Measurements from ENCODE around the gene KIAA0319L. TPM values are rescaled to one million over a fixed set of nuclear protein-coding genes. Genes with fewer than 3 reads are reported as not detected.

KIAA0319L gene
- polyA plus RNA-seq, 3 donors from 2014 or later, result 11.1 to 31.8 (median 19.1) TPM

DNA sequence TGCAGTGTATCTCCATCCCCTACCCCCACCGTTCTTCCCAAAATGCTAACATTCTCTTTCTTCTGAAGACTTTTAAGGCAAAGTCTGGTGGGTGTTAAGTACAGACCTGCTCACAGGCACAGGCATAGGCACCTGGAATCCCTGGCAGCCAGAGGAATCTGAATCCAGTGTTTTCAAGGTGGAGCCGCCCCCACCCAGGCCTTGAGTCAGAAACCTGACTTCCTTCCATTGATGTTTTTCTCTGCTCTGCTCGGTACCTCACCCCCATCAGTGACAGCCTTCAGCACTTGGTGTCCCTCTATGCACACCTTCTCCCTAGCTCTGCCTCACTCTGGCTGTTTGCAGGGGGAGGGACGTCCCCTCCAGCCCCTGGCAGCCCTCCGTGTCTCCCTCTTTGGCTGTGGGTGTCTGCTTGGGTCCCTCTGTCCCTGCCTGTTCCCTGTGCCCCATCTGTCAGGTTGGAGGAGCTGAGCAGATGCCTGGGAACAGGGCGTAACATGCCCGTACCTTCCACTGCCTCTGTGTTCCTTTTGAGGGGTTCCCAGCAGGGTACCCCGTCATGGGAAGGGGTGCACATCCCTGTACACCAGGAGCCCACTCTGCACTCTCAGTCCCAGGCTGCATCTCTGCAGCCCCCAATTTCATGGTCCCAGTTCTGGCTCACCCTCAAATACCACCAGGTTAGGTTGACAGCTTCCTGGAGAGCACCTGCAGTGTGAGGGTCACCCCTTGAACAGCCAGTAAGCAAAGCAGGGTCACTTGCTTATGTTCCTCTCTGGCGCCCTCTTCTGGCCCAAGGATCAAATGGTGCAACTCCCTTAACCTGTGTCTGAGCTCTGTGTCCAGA lies 7.1 kb upstream of the KIAA0319L start:
- peaks cover 0 to 10% (median 4%) of the 10 kb centered on the region in 3 donors for H3K36me3 Mint-ChIP-seq
- peaks cover 20 to 26% of the 10 kb centered on the region in 2 donors for H3K4me1 Mint-ChIP-seq
- H3K4me3 Mint-ChIP-seq, result no peak overlapping the region
- H3K27me3 Mint-ChIP-seq (ENCODE audit: low read depth in 3 of 3), result no peaks in the 10 kb centered on the region
- H3K27ac Mint-ChIP-seq, result peak overlapping the region in 4 of 6 donors; percentile 34 to 69 (median 38)
- peak; percentile 67 to 74 (median 67) for DNase-seq
- H3K9me3 Mint-ChIP-seq, result no peaks in the 10 kb centered on the region

GRCh38 chr1:35563166-35563565 lies 6.0 kb upstream of the KIAA0319L start:
- Mint-ChIP-seq H3K4me3 (no peak overlapping the region), H3K27ac (no peak overlapping the region), H3K9me3 (no peaks in the 10 kb centered on the region), H3K4me1 (peaks cover 17 to 21% of the 10 kb centered on the region in 2 donors), H3K27me3 (ENCODE audit: low read depth in 3 of 3) (peaks cover 0 to 1% (median 1%) of the 10 kb centered on the region in 3 donors), H3K36me3 (peaks cover 0 to 4% (median 0%) of the 10 kb centered on the region in 3 donors)
- DNase-seq, result no peak

GRCh38 chr1:35561972-35562680 lies 4.9 kb upstream of the KIAA0319L start:
- no peak overlapping the region for H3K4me3 Mint-ChIP-seq
- H3K9me3 Mint-ChIP-seq, result no peaks in the 10 kb centered on the region
- H3K27ac Mint-ChIP-seq, result peak overlapping the region in 2 of 6 donors; percentile 40 to 46
- DNase-seq, result no peak
- peaks cover 3 to 5% (median 5%) of the 10 kb centered on the region in 3 donors for H3K27me3 Mint-ChIP-seq (ENCODE audit: low read depth in 3 of 3)
- no peaks in the 10 kb centered on the region for H3K36me3 Mint-ChIP-seq
- peaks cover 20 to 25% of the 10 kb centered on the region in 2 donors for H3K4me1 Mint-ChIP-seq

DNA sequence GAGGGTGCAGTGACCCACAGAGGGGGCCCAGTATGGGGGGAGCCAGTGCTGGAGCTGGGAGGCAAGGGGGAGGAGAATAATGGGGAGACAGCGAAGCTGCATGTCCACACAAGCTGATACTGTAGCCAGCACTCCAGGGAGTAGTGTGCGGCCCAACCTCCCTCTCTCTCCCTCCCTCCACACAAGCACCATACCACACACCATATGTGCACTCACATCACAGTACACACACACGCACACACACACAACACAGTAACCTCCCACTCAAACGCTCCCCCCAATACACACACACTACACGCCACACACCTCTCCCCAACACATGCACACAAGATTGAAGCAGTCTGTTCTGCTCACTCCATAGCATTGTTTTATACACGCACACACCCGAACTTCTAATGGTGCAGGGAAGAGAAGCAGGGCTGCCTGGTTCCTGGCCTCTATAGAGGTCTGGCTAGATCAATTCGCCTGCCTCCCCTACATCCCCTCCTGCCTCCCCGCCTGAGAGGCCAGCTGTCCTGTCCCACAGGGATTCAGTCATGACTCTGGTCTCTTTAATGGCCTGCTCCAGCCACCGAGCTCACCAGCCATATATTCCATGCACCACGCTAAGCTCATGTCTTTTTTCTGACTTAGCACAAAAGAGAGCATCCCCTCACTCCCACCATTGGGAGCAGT lies 4.2 kb upstream of the KIAA0319L start:
- H3K9me3 Mint-ChIP-seq, result no peaks in the 10 kb centered on the region
- H3K36me3 Mint-ChIP-seq, result no peaks in the 10 kb centered on the region
- peaks cover 3 to 8% (median 5%) of the 10 kb centered on the region in 3 donors for H3K27me3 Mint-ChIP-seq (ENCODE audit: low read depth in 3 of 3)
- peak overlapping the region in 2 of 6 donors; percentile 13 to 51 for H3K27ac Mint-ChIP-seq
- peaks cover 23 to 30% of the 10 kb centered on the region in 2 donors for H3K4me1 Mint-ChIP-seq
- peak overlapping the region in 1 of 5 donors; percentile 18 for H3K4me3 Mint-ChIP-seq
- no peak for DNase-seq

- no peaks in the 10 kb centered on the region for H3K9me3 Mint-ChIP-seq
- no peak for DNase-seq
- peak overlapping the region in 1 of 5 donors; percentile 34 for H3K4me3 Mint-ChIP-seq
- H3K4me1 Mint-ChIP-seq, result peaks cover 32 to 39% of the 10 kb centered on the region in 2 donors
- H3K27me3 Mint-ChIP-seq (ENCODE audit: low read depth in 3 of 3), result peaks cover 3 to 8% (median 5%) of the 10 kb centered on the region in 3 donors
- H3K36me3 Mint-ChIP-seq, result no peaks in the 10 kb centered on the region
- H3K27ac Mint-ChIP-seq, result peak overlapping the region in 2 of 6 donors; percentile 30 to 69
Measured at GRCh38 chr1:35560256-35561225, 3.3 kb upstream of the KIAA0319L start.

DNA sequence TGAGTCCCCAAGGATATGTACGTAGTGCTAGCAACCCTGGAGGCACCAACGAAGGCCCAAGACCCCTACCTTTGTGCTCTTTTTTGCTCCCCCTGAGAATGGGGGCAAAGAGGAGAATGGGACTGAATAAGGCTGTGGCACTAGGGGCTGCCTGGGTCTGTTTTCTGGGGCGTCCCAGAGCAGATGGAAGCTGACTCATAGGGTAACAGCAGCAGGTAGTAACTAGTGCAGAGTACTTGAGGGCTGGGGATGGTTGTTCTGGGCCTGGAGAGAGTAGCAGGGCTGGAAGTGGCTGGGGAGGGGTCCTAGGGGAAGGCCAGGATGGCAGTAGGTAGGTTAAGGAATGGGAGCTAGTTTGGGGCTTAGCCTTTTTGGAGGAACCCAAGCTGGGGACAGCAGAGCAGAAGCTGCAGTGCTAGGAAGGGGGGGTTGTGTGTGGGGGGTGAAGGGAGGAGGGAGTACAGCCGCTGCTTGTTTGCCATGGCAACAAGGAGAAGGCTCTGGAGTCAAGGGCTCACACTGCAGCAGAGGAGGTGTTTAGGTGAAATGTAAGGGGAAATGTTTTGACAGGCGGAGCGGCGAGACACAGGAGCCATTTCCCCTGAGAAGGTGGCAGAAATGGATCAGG lies 2.2 kb upstream of the KIAA0319L start:
- Mint-ChIP-seq H3K36me3 (no peaks in the 10 kb centered on the region), H3K27me3 (ENCODE audit: low read depth in 3 of 3) (peaks cover 3 to 8% (median 5%) of the 10 kb centered on the region in 3 donors), H3K9me3 (no peaks in the 10 kb centered on the region), H3K4me1 (peaks cover 37 to 44% of the 10 kb centered on the region in 2 donors), H3K27ac (peak overlapping the region in 5 of 6 donors; percentile 10 to 79 (median 69)), H3K4me3 (peak overlapping the region in 4 of 5 donors; percentile 22 to 45 (median 31))
- no peak for DNase-seq

DNA sequence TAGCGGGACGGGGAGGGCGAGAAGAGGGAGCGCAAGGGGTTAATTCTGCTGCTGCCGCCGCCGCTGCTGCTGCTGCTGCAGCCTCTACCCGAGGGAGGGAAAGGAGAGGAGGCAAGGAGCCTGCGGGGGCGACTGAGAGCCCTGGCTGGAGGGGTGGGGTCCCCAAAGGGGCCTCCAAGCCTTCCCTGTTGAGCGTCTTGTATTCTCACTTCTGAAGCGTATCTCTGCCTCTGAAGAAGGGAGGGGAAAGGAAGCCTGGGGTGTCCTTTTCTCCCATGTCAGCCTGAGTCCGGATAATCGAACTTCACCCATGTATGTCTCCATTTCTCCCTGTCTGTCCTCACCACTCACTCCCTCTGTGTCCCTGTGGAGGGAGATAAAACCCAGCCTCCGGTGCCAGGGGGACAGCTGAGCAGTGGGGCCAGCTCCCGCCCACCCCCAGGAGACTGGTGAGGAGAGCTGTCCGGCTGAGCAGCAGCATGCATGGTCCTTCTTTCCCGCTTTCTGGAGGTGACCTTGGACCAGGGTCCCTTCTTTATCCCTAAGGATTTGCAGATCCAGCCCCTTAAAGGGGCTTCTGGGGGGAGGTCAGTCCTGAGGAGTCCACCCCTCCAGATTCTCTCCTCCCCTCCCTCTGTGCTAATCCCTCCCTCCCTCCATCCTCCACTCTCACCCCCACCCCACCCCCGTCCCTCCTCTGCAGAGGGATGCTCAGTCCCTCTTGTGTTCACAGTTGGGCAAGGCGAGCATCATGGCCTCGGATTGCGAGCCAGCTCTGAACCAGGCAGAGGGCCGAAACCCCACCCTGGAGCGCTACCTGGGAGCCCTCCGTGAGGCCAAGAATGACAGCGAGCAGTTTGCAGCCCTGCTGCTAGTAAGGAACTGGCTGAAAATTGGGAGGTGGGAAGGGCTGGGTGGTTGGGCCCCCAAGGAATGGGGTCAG lies 1.4 kb upstream of the KIAA0319L start:
- Mint-ChIP-seq H3K9me3 (no peaks in the 10 kb centered on the region), H3K36me3 (no peaks in the 10 kb centered on the region), H3K4me3 (peak overlapping the region; percentile 93 to 96 (median 95)), H3K27ac (peak overlapping the region; percentile 87 to 95 (median 90)), H3K27me3 (ENCODE audit: low read depth in 3 of 3) (peaks cover 3 to 8% (median 5%) of the 10 kb centered on the region in 3 donors), H3K4me1 (peaks cover 36 to 50% of the 10 kb centered on the region in 2 donors)
- no peak for DNase-seq

GRCh38 chr1:35557611-35558373 lies 589 bp upstream of the KIAA0319L start, which contains the start of gene NCDN:
Gene NCDN (plus strand): TSS chr1:35557799. CDS start chr1:35558191, 392 bp downstream.
- H3K4me1 Mint-ChIP-seq, result peaks cover 38 to 55% of the 10 kb centered on the region in 2 donors

DNA sequence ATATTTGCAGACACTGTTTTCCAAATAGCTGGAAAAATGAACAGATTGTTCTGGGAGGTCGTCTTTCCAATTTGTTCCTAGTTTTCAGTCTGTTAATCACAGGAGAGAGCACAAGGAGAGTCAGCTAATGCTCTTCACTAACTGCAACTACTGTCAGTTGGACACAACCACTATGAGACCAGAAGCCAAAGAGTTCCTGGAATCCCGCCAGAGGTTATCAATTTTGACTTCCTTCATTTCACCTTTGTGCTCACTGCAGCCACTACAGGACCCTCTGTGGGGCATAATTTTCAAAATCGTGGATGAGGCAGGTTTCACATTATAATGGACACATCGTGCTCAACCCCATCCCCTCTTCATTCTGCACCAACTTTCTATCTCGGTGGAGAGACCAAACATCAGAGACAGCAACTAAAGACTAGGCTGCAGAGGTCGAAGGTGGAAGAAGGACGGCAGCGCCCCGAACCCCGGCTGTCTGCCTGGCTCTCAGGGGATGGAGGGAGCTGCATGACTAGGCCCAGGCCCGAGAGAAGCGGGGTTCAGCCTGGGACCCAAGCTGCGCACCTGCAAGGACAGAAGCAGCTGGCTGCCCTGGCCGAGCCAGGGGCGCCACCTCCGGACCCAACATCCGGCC lies 602 bp downstream of the KIAA0319L start:
- Mint-ChIP-seq H3K27ac (peak overlapping the region; percentile 68 to 89 (median 82)), H3K4me3 (peak overlapping the region; percentile 89 to 96 (median 95)), H3K36me3 (peaks cover 0 to 8% (median 3%) of the 10 kb centered on the region in 3 donors), H3K4me1 (peaks cover 38 to 55% of the 10 kb centered on the region in 2 donors), H3K27me3 (ENCODE audit: low read depth in 3 of 3) (peaks cover 3 to 8% (median 5%) of the 10 kb centered on the region in 3 donors), H3K9me3 (no peaks in the 10 kb centered on the region)
- no peak for DNase-seq

More at GRCh38 chr1:35557611-35558373, 589 bp upstream of the KIAA0319L start, which contains the start of gene NCDN:
- DNase-seq, result peak; percentile 93 to 94 (median 94)
- Mint-ChIP-seq H3K27ac (peak within 1 kb of the TSS; percentile 87 to 95 (median 90)), H3K36me3 (peaks cover 0 to 4% (median 0%) of the 10 kb centered on the region in 3 donors), H3K9me3 (no peaks in the 10 kb centered on the region), H3K4me3 (peak within 1 kb of the TSS; percentile 93 to 96 (median 95)), H3K27me3 (ENCODE audit: low read depth in 3 of 3) (peaks cover 3 to 8% (median 5%) of the 10 kb centered on the region in 3 donors)
